Stimulated activated CD4-positive, alpha-beta T cell treated with anti-CD3 and anti-CD28 coated beads, TNF-alpha, amount 100 ng/mL, for 4 hours (primary cell): ENCODE measurements around the gene RSPH1.

Experiments
- DNase-seq, 3 experiments: peaks; one replicate each; pipeline ENCODE4 v3.0.0-alpha.2; 2020; ENCODE audit warnings: low read depth in 3 of 3

RSPH1 gene

GRCh38 chr21:42532466-42533181 lies 36.6 kb upstream of the RSPH1 start:
- no peak for DNase-seq

- DNase-seq: no peak
Observed at GRCh38 chr21:42531771-42532170, 35.7 kb upstream of the RSPH1 start.

GRCh38 chr21:42530167-42530518 lies 34.1 kb upstream of the RSPH1 start:
- no peak for DNase-seq

- no peak for DNase-seq
Observed at GRCh38 chr21:42527489-42528158, 31.6 kb upstream of the RSPH1 start.

GRCh38 chr21:42527127-42527488 lies 31.1 kb upstream of the RSPH1 start:
- no peak for DNase-seq

GRCh38 chr21:42526379-42526727 lies 30.3 kb upstream of the RSPH1 start:
- DNase-seq: no peak

- no peak for DNase-seq
Observed at GRCh38 chr21:42525676-42526378, 29.8 kb upstream of the RSPH1 start.

- no peak for DNase-seq
Observed at GRCh38 chr21:42525029-42525581, 29.1 kb upstream of the RSPH1 start.

- DNase-seq: no peak
Observed at GRCh38 chr21:42524341-42525028, 28.5 kb upstream of the RSPH1 start.

GRCh38 chr21:42523941-42524340 lies 27.9 kb upstream of the RSPH1 start:
- no peak for DNase-seq

- no peak for DNase-seq
Observed at GRCh38 chr21:42523211-42523610, 27.2 kb upstream of the RSPH1 start.

- DNase-seq: no peak
Observed at GRCh38 chr21:42522771-42523170, 26.7 kb upstream of the RSPH1 start.

- DNase-seq: no peak
Observed at GRCh38 chr21:42522271-42522670, 26.2 kb upstream of the RSPH1 start.

GRCh38 chr21:42521805-42522204 lies 25.8 kb upstream of the RSPH1 start:
- no peak for DNase-seq

- DNase-seq: no peak
Observed at GRCh38 chr21:42521384-42521783, 25.4 kb upstream of the RSPH1 start.

- no peak for DNase-seq
Observed at GRCh38 chr21:42520628-42521253, 24.7 kb upstream of the RSPH1 start.

GRCh38 chr21:42518626-42519025 lies 22.6 kb upstream of the RSPH1 start:
- no peak for DNase-seq

GRCh38 chr21:42518215-42518614 lies 22.2 kb upstream of the RSPH1 start:
- no peak for DNase-seq

GRCh38 chr21:42515708-42516502 lies 19.9 kb upstream of the RSPH1 start:
- DNase-seq: no peak

GRCh38 chr21:42514883-42515228 lies 18.8 kb upstream of the RSPH1 start:
- DNase-seq: no peak
